Measurements from ENCODE around the gene SPON1.
"Not testable (repeated sequence)": the region's sequence is repeated elsewhere in the genome, so short reads cannot be mapped to it uniquely, and the experiment has no call there.

SPON1 gene

GRCh38 chr11:13984616-13985450 is 22.3 kb downstream of the SPON1 start:
- no peak overlapping the region for H3K27ac ChIP-seq
- TF ChIP-seq ZFX (IDR thresholded peaks at IDR 0.05; ENCODE audit: borderline replicate concordance): no peak
- TF ChIP-seq, protein P1, sequence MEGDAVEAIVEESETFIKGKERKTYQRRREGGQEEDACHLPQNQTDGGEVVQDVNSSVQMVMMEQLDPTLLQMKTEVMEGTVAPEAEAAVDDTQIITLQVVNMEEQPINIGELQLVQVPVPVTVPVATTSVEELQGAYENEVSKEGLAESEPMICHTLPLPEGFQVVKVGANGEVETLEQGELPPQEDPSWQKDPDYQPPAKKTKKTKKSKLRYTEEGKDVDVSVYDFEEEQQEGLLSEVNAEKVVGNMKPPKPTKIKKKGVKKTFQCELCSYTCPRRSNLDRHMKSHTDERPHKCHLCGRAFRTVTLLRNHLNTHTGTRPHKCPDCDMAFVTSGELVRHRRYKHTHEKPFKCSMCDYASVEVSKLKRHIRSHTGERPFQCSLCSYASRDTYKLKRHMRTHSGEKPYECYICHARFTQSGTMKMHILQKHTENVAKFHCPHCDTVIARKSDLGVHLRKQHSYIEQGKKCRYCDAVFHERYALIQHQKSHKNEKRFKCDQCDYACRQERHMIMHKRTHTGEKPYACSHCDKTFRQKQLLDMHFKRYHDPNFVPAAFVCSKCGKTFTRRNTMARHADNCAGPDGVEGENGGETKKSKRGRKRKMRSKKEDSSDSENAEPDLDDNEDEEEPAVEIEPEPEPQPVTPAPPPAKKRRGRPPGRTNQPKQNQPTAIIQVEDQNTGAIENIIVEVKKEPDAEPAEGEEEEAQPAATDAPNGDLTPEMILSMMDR (IDR thresholded peaks at IDR 0.05): no peak

GRCh38 chr11:13986695-13987094 is 24.2 kb downstream of the SPON1 start:
- not testable (repeated sequence) for H3K27ac ChIP-seq

GRCh38 chr11:13992158-13992856 is 29.8 kb downstream of the SPON1 start:
- not testable (repeated sequence) for H3K27ac ChIP-seq

DNA sequence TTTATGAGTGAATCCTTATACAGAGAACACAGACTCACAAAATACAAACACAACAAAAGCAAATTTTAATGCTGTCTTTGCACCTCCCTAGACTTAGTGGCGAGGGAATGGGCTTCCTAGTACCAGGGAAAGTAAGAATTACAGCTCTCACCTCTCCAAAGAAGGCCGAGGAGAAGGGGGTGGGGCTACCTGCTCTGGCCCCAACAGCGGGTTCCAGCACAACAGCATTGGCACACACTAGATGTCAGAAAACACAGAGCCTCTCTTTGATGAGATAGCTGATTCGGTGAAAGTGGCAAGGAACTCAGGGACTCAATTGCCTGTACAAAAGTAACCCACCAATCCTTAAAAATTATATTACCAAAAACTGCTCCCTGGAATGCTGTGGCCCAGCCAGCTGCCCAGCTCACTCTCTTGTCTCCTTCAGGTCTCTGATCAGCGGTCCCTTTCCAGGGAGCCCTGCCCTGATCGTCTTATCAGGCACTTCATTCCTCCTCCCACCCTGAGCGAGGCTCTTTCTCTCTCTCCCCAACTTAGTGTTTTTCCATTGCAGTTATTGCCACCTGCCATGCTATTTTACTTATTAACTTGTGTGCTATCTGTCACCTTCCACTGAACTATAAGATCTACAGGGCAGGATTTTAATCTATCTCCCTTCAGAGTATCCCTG is 30.7 kb downstream of the SPON1 start:
- no peak overlapping the region for H3K27ac ChIP-seq
- TF ChIP-seq, protein P1 (IDR thresholded peaks at IDR 0.05): no peak
- no peak for TF ChIP-seq ZFX (IDR thresholded peaks at IDR 0.05; ENCODE audit: borderline replicate concordance)

GRCh38 chr11:13997881-13998280 is 35.4 kb downstream of the SPON1 start:
- no peak for TF ChIP-seq ZFX (IDR thresholded peaks at IDR 0.05; ENCODE audit: borderline replicate concordance)
- TF ChIP-seq, protein P1 (IDR thresholded peaks at IDR 0.05): no peak

GRCh38 chr11:13999704-14000103 is 37.2 kb downstream of the SPON1 start:
- TF ChIP-seq, protein P1 (IDR thresholded peaks at IDR 0.05): no peak
- TF ChIP-seq ZFX (IDR thresholded peaks at IDR 0.05; ENCODE audit: borderline replicate concordance): no peak
- no peak overlapping the region for H3K27ac ChIP-seq

More at GRCh38 chr11:13997881-13998280, 35.4 kb downstream of the SPON1 start:
- no peak overlapping the region for H3K27ac ChIP-seq

- no peak overlapping the region for H3K27ac ChIP-seq
- TF ChIP-seq, protein P1 (IDR thresholded peaks at IDR 0.05): no peak
- TF ChIP-seq ZFX (IDR thresholded peaks at IDR 0.05; ENCODE audit: borderline replicate concordance): no peak
These were observed 39.1 kb downstream of the SPON1 start for GRCh38 chr11:14001597-14001996.

DNA sequence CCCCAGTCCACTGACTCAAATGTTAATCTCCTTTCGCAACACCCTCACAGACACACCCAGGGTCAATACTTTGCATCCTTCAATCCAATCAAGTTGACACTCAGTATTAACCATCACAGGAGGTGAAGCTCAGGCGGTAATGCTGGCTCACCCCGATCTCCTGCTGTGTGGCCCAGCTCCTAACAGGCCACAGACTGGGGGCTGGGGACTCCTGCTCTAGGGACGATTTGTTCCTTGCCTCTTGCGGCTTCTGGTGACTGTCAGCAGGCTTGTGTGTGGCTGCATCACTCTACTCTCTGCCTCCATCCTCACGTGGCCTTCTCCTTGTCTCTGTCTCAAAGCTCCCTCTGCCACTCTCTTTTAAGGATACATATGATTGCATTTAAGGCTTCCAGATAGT is 45.0 kb downstream of the SPON1 start:
- no peak overlapping the region for H3K27ac ChIP-seq
- TF ChIP-seq ZFX (IDR thresholded peaks at IDR 0.05; ENCODE audit: borderline replicate concordance): no peak
- TF ChIP-seq, protein P1 (IDR thresholded peaks at IDR 0.05): no peak
